ENCODE data around the gene IPO11.

The IPO11 gene

GRCh38 chr5:62412549-62413329 is at the start of gene IPO11:
Gene IPO11, plus strand, starts transcription at chr5:62412763. Its CDS starts 24,517 bp downstream, at chr5:62437280.
- DNase-seq = peak; percentile 99

- no peak for DNase-seq
Measured at GRCh38 chr5:62369039-62369438, 43.5 kb upstream of the IPO11 start.

- no peak for DNase-seq
Measured at GRCh38 chr5:62371409-62371808, 41.2 kb upstream of the IPO11 start.

- no peak for DNase-seq
Measured at GRCh38 chr5:62372600-62372999, 40.0 kb upstream of the IPO11 start.

- no peak for DNase-seq
Measured at GRCh38 chr5:62373382-62373781, 39.2 kb upstream of the IPO11 start.

- DNase-seq = no peak
Measured at GRCh38 chr5:62374090-62374489, 38.5 kb upstream of the IPO11 start.

GRCh38 chr5:62375627-62376026 is 36.9 kb upstream of the IPO11 start:
- DNase-seq = no peak

GRCh38 chr5:62376064-62376463 is 36.5 kb upstream of the IPO11 start:
- no peak for DNase-seq

- DNase-seq = no peak
Measured at GRCh38 chr5:62385131-62385530, 27.4 kb upstream of the IPO11 start.

- no peak for DNase-seq
Measured at GRCh38 chr5:62385816-62386400, 26.7 kb upstream of the IPO11 start.

GRCh38 chr5:62386824-62387223 is 25.7 kb upstream of the IPO11 start:
- no peak for DNase-seq

GRCh38 chr5:62395210-62395950 is 17.2 kb upstream of the IPO11 start:
- DNase-seq = peak; percentile 41

- peak; percentile 96 for DNase-seq
Measured at GRCh38 chr5:62403411-62404250, 8.9 kb upstream of the IPO11 start, which contains the start of gene DIMT1. Gene DIMT1, minus strand, starts transcription at chr5:62403905. Its CDS starts 133 bp downstream, at chr5:62403772.

GRCh38 chr5:62413711-62414110 is 1.1 kb downstream of the IPO11 start:
- no peak for DNase-seq

- no peak for DNase-seq
Measured at GRCh38 chr5:62418462-62419076, 6.0 kb downstream of the IPO11 start.

- DNase-seq = no peak
Measured at GRCh38 chr5:62419609-62420008, 7.0 kb downstream of the IPO11 start.

- no peak for DNase-seq
Measured at GRCh38 chr5:62421414-62421813, 8.9 kb downstream of the IPO11 start.

GRCh38 chr5:62424763-62425162 is 12.2 kb downstream of the IPO11 start:
- no peak for DNase-seq

GRCh38 chr5:62431735-62432620 is 19.4 kb downstream of the IPO11 start:
- no peak for DNase-seq

GRCh38 chr5:62432621-62433064 is 20.1 kb downstream of the IPO11 start:
- DNase-seq = no peak

- no peak for DNase-seq
Measured at GRCh38 chr5:62448528-62448927, 36.0 kb downstream of the IPO11 start.
